Suprapubic skin (tissue), 4 donors: ENCODE results near the gene PEAK3. TPM values are rescaled to one million over a fixed set of nuclear protein-coding genes. Genes with fewer than 3 reads are reported as not detected.

Experiments
- DNase-seq, 2 donors: peaks; one replicate each; pipeline ENCODE4 v3.0.0-alpha.2; 2019; ENCODE audit warnings: low spot score in 2 of 2
- H3K27ac ChIP-seq: fragments of 200-600 bp; sonication (generic); one replicate; pipeline ENCODE4 v1.5.1; 2019
- H3K27me3 ChIP-seq: fragments of 200-600 bp; sonication (generic); one replicate; pipeline ENCODE4 v1.5.1; 2019
- H3K36me3 ChIP-seq: fragments of 200-600 bp; sonication (generic); one replicate; pipeline ENCODE4 v1.5.1; 2019
- H3K4me1 ChIP-seq: fragments of 200-600 bp; sonication (generic); one replicate; pipeline ENCODE4 v1.5.1; 2019
- H3K4me3 ChIP-seq: fragments of 200-600 bp; sonication (generic); one replicate; pipeline ENCODE4 v1.5.1; 2019; ENCODE audit warnings: mild to moderate bottlenecking
- H3K9me3 ChIP-seq: fragments of 200-600 bp; sonication (generic); one replicate; pipeline ENCODE4 v1.5.1; 2019
- EP300 ChIP-seq: sonication (generic); formaldehyde crosslinking; IDR thresholded peaks from one replicate; pipeline ENCODE4 v1.6.1; 2017; ENCODE audit warnings: antibody characterized with exemption
- POLR2A ChIP-seq, 2 donors: fragments of 450-650 bp; IDR thresholded peaks; one replicate each; pipeline ENCODE4 v1.6.1; 2017; ENCODE audit warnings: antibody characterized with exemption in 2 of 2, mild to moderate bottlenecking in 2 of 2, moderate library complexity in 2 of 2
- POLR2AphosphoS5 ChIP-seq, 3 donors: sonication (generic); formaldehyde crosslinking; IDR thresholded peaks; one replicate each; pipeline ENCODE4 v1.6.1; 2017; ENCODE audit warnings: antibody characterized with exemption in 3 of 3
- WGBS: methylation state at CpG from one replicate; pipeline ENCODE4 v1.1.5; 2018; 5-methylcytosine and 5-hydroxymethylcytosine counted together
- total RNA-seq, 4 donors: library from RNA; depleted of rRNA; stranded (reverse); fragments of >200 nt; gene quantifications; one replicate each; pipeline ENCODE4 v1.1.0, GENCODE V29; 2016
- TF ChIP-seq, protein P1 (sequence below), 2 donors: fragments of 200-600 bp in 1 of 2; fragments of 450-650 bp in 1 of 2; sonication (generic) in 1 of 2; IDR thresholded peaks; one replicate each; pipeline ENCODE4 v1.5.1; 2016 to 2019; ENCODE audit warnings: antibody characterized with exemption in 2 of 2, mild to moderate bottlenecking in 1 of 2, moderate library complexity in 1 of 2

The PEAK3 gene
- total RNA-seq, 4 donors from 2014 or later, result 0.55 to 1.4 TPM; not detected in 2

DNA sequence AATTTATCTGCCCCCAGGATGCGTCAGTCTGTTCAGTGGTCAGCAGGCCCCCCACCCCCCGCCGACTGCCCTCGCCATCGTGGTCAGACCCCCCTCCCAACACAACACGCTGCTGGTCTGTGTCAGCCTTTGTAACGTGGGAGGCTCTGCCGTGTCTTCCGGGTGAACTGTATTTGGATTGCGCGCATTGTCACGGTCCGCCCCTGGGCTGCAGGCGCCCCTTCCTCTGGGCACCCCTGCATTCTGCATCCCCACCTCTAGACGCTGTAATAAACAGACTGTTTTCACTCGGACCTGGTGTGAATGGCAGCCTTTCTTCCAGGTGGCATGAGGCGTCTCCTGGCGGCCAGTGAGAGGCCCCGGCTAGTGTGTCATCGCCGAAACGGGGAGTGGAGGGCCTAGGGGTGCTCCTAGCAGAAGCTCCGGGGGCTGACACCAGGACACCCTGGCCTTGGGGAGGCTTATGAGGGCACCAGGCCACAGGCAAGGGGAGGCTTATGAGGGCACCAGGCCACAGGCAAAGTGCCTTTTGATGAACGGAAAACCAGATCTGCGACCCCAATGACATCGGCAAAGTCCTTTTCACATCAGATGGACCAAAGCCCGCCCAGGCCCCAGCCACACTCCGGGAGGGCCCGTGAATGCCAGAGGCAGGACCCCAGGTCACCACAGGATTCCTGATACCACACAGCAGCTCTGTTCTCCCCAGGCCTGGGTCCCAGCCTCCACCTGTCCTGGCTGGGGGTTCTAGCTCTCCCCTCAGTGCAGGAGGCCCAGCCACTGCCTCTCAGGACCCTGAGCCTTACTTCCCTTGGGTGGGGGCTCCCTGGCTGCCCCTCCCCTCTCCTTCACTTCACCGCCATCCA, 49.5 kb downstream of the PEAK3 start:
- no peaks in the 10 kb centered on the region for H3K27me3 ChIP-seq
- 79% methylated on average over 16 of the region's 30 CpGs for whole genome bisulfite sequencing
- peaks cover 72% of the 10 kb centered on the region for H3K4me1 ChIP-seq
- H3K36me3 ChIP-seq, result peaks cover 47% of the 10 kb centered on the region
- H3K9me3 ChIP-seq, result no peaks in the 10 kb centered on the region
- DNase-seq, result no peak
- H3K4me3 ChIP-seq, result no peak overlapping the region
- no peak for TF ChIP-seq POLR2AphosphoS5 (IDR thresholded peaks at IDR 0.05)
- TF ChIP-seq, protein P1, sequence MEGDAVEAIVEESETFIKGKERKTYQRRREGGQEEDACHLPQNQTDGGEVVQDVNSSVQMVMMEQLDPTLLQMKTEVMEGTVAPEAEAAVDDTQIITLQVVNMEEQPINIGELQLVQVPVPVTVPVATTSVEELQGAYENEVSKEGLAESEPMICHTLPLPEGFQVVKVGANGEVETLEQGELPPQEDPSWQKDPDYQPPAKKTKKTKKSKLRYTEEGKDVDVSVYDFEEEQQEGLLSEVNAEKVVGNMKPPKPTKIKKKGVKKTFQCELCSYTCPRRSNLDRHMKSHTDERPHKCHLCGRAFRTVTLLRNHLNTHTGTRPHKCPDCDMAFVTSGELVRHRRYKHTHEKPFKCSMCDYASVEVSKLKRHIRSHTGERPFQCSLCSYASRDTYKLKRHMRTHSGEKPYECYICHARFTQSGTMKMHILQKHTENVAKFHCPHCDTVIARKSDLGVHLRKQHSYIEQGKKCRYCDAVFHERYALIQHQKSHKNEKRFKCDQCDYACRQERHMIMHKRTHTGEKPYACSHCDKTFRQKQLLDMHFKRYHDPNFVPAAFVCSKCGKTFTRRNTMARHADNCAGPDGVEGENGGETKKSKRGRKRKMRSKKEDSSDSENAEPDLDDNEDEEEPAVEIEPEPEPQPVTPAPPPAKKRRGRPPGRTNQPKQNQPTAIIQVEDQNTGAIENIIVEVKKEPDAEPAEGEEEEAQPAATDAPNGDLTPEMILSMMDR (IDR thresholded peaks at IDR 0.05), result no peak
- TF ChIP-seq EP300, result no peak
- TF ChIP-seq POLR2A (IDR thresholded peaks at IDR 0.05), result no peak
- H3K27ac ChIP-seq, result no peak overlapping the region

- peaks cover 72% of the 10 kb centered on the region for H3K4me1 ChIP-seq
- H3K27ac ChIP-seq, result peak overlapping the region; percentile 34
- no peak for DNase-seq
- H3K27me3 ChIP-seq, result no peaks in the 10 kb centered on the region
- no peak overlapping the region for H3K4me3 ChIP-seq
- no peaks in the 10 kb centered on the region for H3K9me3 ChIP-seq
- TF ChIP-seq EP300 (no peak), POLR2AphosphoS5 (IDR thresholded peaks at IDR 0.05) (no peak), POLR2A (IDR thresholded peaks at IDR 0.05) (no peak)
- TF ChIP-seq, protein P1 (IDR thresholded peaks at IDR 0.05), result no peak
- 62% methylated on average over 8 of the region's 21 CpGs for WGBS
- H3K36me3 ChIP-seq, result peaks cover 55% of the 10 kb centered on the region
Observed at GRCh38 chr19:2231621-2232221, 50.3 kb downstream of the PEAK3 start.

GRCh38 chr19:2230807-2231533, 51.0 kb downstream of the PEAK3 start:
- 55% methylated on average over 3 of the region's 12 CpGs for WGBS
- Histone ChIP-seq H3K4me3 (no peak overlapping the region), H3K27ac (peak overlapping the region; percentile 34), H3K9me3 (no peaks in the 10 kb centered on the region), H3K27me3 (no peaks in the 10 kb centered on the region), H3K4me1 (peaks cover 72% of the 10 kb centered on the region), H3K36me3 (peaks cover 62% of the 10 kb centered on the region)
- no peak for TF ChIP-seq EP300
- no peak for DNase-seq

GRCh38 chr19:2230033-2230531, 51.9 kb downstream of the PEAK3 start:
- H3K27ac ChIP-seq, result peak overlapping the region; percentile 46
- no peak for DNase-seq
- no peak overlapping the region for H3K4me3 ChIP-seq
- WGBS, result 71% methylated on average over 43 of the region's 43 CpGs
- peaks cover 66% of the 10 kb centered on the region for H3K4me1 ChIP-seq
- no peak for TF ChIP-seq POLR2A (IDR thresholded peaks at IDR 0.05)
- TF ChIP-seq POLR2AphosphoS5 (IDR thresholded peaks at IDR 0.05), result no peak
- H3K9me3 ChIP-seq, result no peaks in the 10 kb centered on the region
- peaks cover 71% of the 10 kb centered on the region for H3K36me3 ChIP-seq
- no peaks in the 10 kb centered on the region for H3K27me3 ChIP-seq

GRCh38 chr19:2229103-2230032, 52.6 kb downstream of the PEAK3 start:
- Histone ChIP-seq H3K4me3 (no peak overlapping the region), H3K27ac (no peak overlapping the region), H3K36me3 (peaks cover 77% of the 10 kb centered on the region), H3K9me3 (no peaks in the 10 kb centered on the region), H3K4me1 (peaks cover 58% of the 10 kb centered on the region), H3K27me3 (no peaks in the 10 kb centered on the region)
- DNase-seq, result no peak
- 82% methylated on average over 33 of the region's 45 CpGs for WGBS
- TF ChIP-seq, protein P1 (IDR thresholded peaks at IDR 0.05), result no peak
- TF ChIP-seq POLR2AphosphoS5 (IDR thresholded peaks at IDR 0.05) (no peak), EP300 (no peak), POLR2A (IDR thresholded peaks at IDR 0.05) (no peak)
